NCI-H2029 treated with DMSO at 0.1 percent for 48 hours (cell line): Measurements from ENCODE around the gene GIPR.
"Not testable (repeated sequence)": the region's sequence is repeated elsewhere in the genome, so short reads cannot be mapped to it uniquely, and the experiment has no call there.

Source experiments
- DNase-seq: peaks from one replicate; lab custom pipeline; 2025; lab: John Stamatoyannopoulos, UW

The GIPR gene

GRCh38 chr19:45645631-45646344 lies 22.2 kb upstream of the GIPR start:
- DNase-seq = peak; percentile 43

- no peak for DNase-seq
Observed at GRCh38 chr19:45646345-45646698, 21.7 kb upstream of the GIPR start.

DNA sequence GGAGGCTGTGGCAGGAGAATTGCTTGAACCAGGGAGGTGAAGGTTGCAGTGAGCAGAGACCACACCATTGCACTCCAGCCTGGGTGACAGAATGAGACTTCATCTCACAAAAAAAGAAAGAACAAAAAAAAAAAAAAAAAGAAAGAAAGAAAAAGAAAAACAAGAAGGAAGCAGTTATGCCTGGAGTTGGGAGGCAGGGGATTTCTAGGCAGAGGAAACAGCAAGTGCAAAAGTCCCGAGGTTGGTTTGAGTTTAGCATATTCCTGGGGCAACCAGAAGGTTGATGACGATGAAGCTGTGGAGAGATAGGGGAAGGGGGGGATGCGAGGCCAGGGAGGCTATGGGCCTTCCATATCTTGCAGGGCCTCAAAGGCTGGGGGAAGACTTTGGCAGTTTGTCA lies 17.3 kb upstream of the GIPR start:
- no peak for DNase-seq

GRCh38 chr19:45653634-45654033 lies 14.4 kb upstream of the GIPR start:
- DNase-seq = no peak

DNA sequence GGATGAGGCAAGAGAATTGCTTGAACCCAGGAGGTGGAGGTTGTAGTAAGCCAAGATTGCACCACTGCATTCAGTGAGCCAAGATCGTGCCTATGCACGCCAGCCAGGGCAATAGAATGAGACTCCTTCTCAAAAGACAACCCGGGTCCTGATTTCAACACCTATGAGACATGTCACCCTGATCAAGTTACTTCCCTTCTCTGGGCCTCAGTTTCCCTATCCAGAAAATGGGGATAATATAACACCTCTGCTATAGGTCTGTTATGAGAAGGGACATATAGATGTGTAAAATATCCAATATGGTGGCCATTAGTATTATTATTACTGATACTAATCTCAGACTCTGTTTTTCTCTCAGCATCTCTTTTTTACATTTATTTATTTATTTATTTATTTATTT lies 12.9 kb upstream of the GIPR start:
- DNase-seq = no peak

GRCh38 chr19:45657520-45658167 lies 10.4 kb upstream of the GIPR start:
- no peak for DNase-seq

GRCh38 chr19:45659096-45659729 lies 8.8 kb upstream of the GIPR start:
- DNase-seq = no peak

DNA sequence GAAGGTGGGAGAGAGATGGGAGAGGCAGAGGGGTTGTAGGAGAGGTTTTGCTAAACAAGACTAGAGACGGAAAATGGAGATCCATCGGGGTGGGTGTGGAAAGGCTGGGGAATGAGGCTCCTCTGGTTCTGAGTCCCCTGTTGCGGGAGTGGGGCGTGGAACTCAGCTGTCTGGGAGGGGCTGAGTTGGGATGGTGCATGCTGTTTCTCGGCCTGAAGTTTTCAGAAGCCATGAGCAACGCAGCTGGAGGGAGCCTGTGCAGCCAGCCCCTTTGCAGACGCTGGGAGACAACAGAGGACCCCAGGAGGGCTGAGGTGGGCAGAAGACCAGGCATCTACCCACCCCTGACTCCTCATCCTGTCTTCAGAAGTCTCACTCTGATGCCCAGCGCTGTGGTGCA lies 7.4 kb upstream of the GIPR start:
- no peak for DNase-seq

GRCh38 chr19:45663800-45664199 lies 4.2 kb upstream of the GIPR start:
- no peak for DNase-seq

GRCh38 chr19:45664575-45664974 lies 3.4 kb upstream of the GIPR start:
- no peak for DNase-seq

DNA sequence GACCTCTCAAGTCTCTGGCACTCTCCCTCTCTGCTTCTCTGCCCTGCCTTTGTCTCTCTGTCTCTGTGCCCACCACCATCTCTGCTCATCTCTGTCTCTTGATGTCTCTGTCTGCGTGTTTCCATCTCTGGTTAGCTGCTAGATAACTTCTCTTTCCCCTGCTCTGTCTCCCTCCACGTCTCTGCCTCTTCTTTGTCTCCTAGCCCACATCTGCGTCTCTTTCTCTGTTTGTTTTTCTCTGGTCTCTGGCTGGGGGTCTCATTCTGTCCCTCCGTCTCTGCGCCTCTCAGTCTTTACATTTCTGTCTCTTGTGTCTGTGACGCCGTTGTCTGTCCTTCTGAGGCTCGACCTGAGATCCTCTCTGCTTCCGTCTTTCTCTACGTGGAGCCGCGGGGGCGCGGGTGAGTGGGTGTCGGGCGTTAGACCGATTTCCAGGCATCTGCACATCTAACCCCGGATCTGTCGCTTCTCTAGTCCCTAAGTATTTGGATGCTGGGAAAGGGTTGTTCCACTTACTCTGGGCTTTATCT lies 386 bp downstream of the GIPR start:
- DNase-seq = no peak

DNA sequence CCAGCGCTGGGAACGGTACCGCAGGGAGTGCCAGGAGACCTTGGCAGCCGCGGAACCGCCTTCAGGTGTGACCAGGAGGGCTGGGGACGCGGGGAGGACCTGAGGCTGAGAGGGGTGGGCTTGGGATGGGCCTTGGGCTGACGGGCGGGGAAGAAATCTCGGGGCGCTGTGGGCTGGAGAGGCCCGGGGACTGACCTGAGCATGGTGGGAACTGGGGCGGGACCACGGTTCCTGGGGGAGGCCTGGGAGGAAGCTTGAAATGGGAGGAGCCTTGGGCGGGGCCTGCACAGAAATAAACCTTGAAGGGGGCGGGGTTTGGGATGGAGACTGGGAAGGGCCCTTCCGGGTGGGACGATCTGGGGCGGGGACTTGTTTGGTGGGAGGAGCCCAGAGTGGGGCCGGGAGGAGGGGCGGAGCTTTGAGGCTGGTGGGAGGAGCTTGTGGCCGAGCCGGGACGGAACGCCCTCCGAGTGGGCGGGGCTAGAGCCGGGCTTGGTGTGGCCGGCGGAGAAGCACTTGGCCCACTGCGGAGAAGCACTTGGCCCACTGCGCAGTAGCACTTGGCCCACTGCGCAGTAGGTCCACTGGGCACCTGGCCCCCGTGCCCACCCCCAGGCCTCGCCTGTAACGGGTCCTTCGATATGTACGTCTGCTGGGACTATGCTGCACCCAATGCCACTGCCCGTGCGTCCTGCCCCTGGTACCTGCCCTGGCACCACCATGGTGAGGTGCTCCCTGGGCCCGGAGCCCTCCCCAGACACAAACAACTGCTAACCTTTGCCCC lies 2.8 kb downstream of the GIPR start:
- peak; percentile 68 for DNase-seq

DNA sequence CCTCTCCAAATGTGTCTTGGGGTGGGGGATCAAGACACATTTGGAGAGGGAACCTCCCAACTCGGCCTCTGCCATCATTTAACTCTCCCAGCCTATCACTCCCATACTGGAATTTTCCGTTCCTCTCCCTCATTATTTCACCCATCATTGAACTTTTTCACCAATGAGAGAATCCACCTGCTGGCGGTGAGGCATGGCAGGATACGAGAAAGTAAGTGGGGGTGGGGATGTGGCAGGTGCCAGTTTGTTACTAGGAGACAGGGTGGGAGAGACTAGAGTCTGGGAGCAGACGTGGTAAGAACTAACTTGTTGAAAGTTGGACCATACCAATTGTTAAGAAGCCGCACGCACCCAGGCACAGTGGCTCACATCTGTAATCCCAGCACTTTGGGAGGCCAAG lies 6.9 kb downstream of the GIPR start:
- no peak for DNase-seq

DNA sequence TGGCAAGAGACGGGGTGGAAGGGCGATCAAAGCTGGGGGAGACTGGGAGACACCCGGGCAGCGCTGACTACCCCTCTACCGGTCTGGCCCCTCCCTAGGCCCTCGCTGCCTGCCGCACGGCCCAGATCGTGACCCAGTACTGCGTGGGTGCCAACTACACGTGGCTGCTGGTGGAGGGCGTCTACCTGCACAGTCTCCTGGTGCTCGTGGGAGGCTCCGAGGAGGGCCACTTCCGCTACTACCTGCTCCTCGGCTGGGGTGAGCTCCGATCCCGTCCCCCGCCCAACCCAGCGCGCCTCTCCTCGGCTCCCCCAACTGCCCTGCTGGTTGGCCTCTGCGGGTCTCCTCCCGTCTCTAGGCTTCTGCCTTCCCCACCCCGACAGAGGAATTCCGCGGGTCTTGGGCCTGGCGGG lies 8.8 kb downstream of the GIPR start:
- DNase-seq = no peak

GRCh38 chr19:45677351-45678230 lies 9.6 kb downstream of the GIPR start:
- peak; percentile 53 for DNase-seq

DNA sequence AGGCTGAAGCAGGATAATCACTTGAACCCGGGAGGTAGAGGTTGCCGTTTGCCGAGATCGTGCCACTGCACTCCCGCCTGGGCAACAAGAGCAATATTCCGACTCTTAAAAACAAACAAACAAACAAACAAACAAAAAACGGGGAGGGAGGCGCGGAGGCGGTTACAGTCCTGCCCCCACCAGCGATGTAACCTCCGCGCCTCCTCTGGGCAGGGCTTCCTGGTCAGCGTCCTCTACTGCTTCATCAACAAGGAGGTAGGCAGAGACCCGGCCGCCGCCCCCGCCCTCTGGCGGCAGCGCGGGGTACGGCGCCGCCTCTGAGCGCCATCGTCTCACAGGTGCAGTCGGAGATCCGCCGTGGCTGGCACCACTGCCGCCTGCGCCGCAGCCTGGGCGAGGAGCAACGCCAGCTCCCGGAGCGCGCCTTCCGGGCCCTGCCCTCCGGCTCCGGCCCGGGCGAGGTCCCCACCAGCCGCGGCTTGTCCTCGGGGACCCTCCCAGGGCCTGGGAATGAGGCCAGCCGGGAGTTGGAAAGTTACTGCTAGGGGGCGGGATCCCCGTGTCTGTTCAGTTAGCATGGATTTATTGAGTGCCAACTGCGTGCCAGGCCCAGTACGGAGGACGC lies 13.5 kb downstream of the GIPR start:
- peak; percentile 60 for DNase-seq

DNA sequence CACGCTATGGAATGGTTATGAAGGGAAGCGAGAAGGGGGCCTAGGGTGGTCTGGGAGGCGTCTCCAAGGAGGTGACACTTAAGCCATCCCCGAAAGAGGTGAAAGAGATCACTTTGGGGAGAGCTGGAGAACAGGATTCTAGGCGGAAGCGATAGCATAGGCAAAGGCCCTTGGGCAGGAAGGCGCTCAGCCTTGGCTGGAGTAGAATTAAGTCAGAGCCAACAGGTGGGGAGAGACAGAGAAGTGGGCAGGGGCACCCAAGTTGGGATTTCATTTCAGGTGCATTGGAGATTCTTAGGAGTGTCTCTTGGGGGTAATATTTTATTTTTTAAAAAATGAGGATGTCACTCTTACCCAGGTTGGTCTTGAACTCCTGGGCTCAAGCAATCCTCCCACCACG lies 14.1 kb downstream of the GIPR start:
- no peak for DNase-seq

- DNase-seq = no peak
Observed at GRCh38 chr19:45682908-45683307, 14.9 kb downstream of the GIPR start.

GRCh38 chr19:45685045-45685444 lies 17.0 kb downstream of the GIPR start:
- not testable (repeated sequence) for DNase-seq

GRCh38 chr19:45687599-45687998 lies 19.6 kb downstream of the GIPR start:
- no peak for DNase-seq
